Measurements from ENCODE around the gene OLFML3.

The OLFML3 gene

DNA sequence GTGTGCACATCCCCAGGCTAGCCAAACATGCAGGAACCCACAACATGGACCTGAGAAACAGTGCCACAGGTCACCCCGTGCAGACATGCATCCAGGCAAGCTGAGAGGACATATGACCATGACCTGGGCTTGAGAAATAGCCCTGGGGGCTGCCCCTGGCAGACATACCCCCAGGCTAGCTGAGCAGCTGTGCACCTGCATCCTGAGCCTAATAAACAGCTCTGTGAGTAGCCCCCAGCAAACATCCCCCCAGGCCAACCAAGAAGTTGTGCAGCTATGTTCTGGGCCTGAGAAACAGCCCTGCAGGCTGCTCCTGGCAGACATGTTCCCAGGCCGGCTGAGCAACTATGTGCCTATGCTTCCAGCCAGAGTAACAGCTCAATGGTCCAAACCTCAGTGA lies 14.5 kb downstream of the OLFML3 start:
- Histone ChIP-seq H3K27ac (ENCODE audit: extremely low read depth, low read depth, low read length) (no peak overlapping the region), H3K4me1 (ENCODE audit: control insufficient read depth, insufficient read depth, low read length) (peaks cover 5% of the 10 kb centered on the region; the same call in 1 of the 2 replicates), H3K36me3 (ENCODE audit: control insufficient read depth in 2 of 2, insufficient read depth in 1 of 2, low read length in 2 of 2) (no peaks in the 10 kb centered on the region), H3K4me3 (ENCODE audit: low read depth, low read length) (no peak overlapping the region), H3K9me3 (ENCODE audit: control insufficient read depth, insufficient read depth, low read depth, low read length) (no peaks in the 10 kb centered on the region)
- POLR2A ChIA-PET = interaction anchor here (0.6 kb wide), 1 partner anchor 671 kb away, joined by 4 read pairs; no protein-coding TSS in a partner anchor
- CTCF ChIA-PET = interaction anchor here (1.1 kb wide), 1 partner anchor 17 kb away, joined by 3 read pairs; no protein-coding TSS in a partner anchor
- TF ChIP-seq ZNF571 (tag by site-specific recombination; IDR thresholded peaks at IDR 0.05) (no peak), HOXC10 (CRISPR knock-in tag; IDR thresholded peaks at IDR 0.05) (no peak), ZNF530 (tag by site-specific recombination; IDR thresholded peaks at IDR 0.05; ENCODE audit: low read depth) (no peak), ZNF416 (tag by site-specific recombination; IDR thresholded peaks at IDR 0.05) (no peak), ZBTB1 (tag by site-specific recombination; IDR thresholded peaks at IDR 0.05) (no peak), OVOL3 (tag by site-specific recombination; IDR thresholded peaks at IDR 0.05) (no peak), ZNF768 (tag by site-specific recombination; IDR thresholded peaks at IDR 0.05) (no peak), ZNF558 (tag by site-specific recombination; IDR thresholded peaks at IDR 0.05) (no peak), ZNF248 (tag by site-specific recombination; IDR thresholded peaks at IDR 0.05) (no peak), YY1 (tag by site-specific recombination; IDR thresholded peaks at IDR 0.05) (no peak), ZNF223 (tag by site-specific recombination; IDR thresholded peaks at IDR 0.05) (no peak), ZNF610 (tag by site-specific recombination; IDR thresholded peaks at IDR 0.05; ENCODE audit: borderline replicate concordance) (no peak), ZNF138 (tag by site-specific recombination; IDR thresholded peaks at IDR 0.05; ENCODE audit: borderline replicate concordance) (no peak), ZFP3 (tag by site-specific recombination; IDR thresholded peaks at IDR 0.05; ENCODE audit: low read depth) (no peak), ZBTB8A (tag by site-specific recombination; IDR thresholded peaks at IDR 0.05) (no peak), ZNF19 (tag by site-specific recombination; IDR thresholded peaks at IDR 0.05; ENCODE audit: low read depth) (no peak)
- TF ChIP-seq, protein P1, sequence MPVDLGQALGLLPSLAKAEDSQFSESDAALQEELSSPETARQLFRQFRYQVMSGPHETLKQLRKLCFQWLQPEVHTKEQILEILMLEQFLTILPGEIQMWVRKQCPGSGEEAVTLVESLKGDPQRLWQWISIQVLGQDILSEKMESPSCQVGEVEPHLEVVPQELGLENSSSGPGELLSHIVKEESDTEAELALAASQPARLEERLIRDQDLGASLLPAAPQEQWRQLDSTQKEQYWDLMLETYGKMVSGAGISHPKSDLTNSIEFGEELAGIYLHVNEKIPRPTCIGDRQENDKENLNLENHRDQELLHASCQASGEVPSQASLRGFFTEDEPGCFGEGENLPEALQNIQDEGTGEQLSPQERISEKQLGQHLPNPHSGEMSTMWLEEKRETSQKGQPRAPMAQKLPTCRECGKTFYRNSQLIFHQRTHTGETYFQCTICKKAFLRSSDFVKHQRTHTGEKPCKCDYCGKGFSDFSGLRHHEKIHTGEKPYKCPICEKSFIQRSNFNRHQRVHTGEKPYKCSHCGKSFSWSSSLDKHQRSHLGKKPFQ (tag by site-specific recombination; IDR thresholded peaks at IDR 0.05) = no peak

DNA sequence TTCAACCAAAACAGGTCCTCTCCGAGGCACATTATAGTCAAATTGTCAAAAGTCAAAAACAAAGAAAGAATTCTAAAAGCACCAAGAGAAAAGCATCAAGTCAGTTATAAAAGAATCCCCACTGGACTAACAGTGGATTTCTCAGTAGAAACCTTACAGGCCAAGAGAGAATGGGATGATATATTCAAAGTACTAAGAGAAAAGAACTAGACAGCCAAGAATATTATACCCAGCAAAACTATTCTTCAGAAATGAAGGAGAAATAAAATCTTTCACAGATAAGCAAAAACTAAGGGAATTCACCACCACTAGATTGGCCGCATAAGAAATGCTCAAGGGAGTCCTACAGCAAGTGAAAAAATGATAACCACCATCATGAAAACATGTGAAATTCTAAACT lies 16.1 kb downstream of the OLFML3 start:
- Histone ChIP-seq H3K4me1 (ENCODE audit: control insufficient read depth, insufficient read depth, low read length) (peaks cover 5% of the 10 kb centered on the region; the same call in 1 of the 2 replicates), H3K27ac (ENCODE audit: extremely low read depth, low read depth, low read length) (no peak overlapping the region), H3K4me3 (ENCODE audit: low read depth, low read length) (no peak overlapping the region), H3K36me3 (ENCODE audit: control insufficient read depth in 2 of 2, insufficient read depth in 1 of 2, low read length in 2 of 2) (no peaks in the 10 kb centered on the region), H3K9me3 (ENCODE audit: control insufficient read depth, insufficient read depth, low read depth, low read length) (no peaks in the 10 kb centered on the region)
- CTCF ChIA-PET = no interaction called here
- TF ChIP-seq ZNF560 (tag by site-specific recombination; IDR thresholded peaks at IDR 0.05; ENCODE audit: borderline replicate concordance) = no peak
- no peak for TF ChIP-seq RBAK (tag by site-specific recombination; IDR thresholded peaks at IDR 0.05)
- TF ChIP-seq ZNF677 (tag by site-specific recombination; IDR thresholded peaks at IDR 0.05) = no peak
- peak; percentile 86; the same call in 1 of the 2 replicates for TF ChIP-seq TRIM28 (IDR thresholded peaks at IDR 0.05; ENCODE audit: borderline replicate concordance, low read length)
- TF ChIP-seq SETDB1 (IDR thresholded peaks at IDR 0.05; ENCODE audit: insufficient read length, low read length) = peak; percentile 89
- no peak for TF ChIP-seq MZF1 (tag by site-specific recombination; IDR thresholded peaks at IDR 0.05; ENCODE audit: borderline replicate concordance)
- no peak for TF ChIP-seq ZFP41 (tag by site-specific recombination; IDR thresholded peaks at IDR 0.05; ENCODE audit: borderline replicate concordance)
- POLR2A ChIA-PET = no interaction called here

DNA sequence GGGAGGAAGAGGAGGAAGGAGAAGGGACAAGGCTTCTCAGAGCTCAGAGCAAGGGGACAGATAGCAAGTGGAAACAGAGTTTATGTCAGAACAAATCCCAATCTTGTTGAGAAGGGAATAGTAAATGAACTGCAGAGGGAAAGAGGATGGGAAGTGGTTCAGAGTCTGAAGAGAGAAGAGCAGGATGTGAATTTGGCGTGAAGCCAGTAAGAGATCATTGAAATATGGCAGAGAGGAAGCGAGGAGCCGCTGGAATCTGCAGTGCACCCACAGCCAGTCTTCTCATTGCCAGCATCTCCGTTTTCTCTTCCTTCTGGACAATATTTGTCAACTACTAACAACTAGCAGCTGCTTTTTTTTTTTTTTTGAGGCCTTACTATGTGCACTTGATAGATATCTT lies 19.1 kb downstream of the OLFML3 start:
- TF ChIP-seq, protein P2, sequence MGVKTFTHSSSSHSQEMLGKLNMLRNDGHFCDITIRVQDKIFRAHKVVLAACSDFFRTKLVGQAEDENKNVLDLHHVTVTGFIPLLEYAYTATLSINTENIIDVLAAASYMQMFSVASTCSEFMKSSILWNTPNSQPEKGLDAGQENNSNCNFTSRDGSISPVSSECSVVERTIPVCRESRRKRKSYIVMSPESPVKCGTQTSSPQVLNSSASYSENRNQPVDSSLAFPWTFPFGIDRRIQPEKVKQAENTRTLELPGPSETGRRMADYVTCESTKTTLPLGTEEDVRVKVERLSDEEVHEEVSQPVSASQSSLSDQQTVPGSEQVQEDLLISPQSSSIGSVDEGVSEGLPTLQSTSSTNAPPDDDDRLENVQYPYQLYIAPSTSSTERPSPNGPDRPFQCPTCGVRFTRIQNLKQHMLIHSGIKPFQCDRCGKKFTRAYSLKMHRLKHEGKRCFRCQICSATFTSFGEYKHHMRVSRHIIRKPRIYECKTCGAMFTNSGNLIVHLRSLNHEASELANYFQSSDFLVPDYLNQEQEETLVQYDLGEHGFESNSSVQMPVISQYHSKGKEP (tag by site-specific recombination; IDR thresholded peaks at IDR 0.05) = no peak
- TF ChIP-seq ZBTB21 (tag by site-specific recombination; IDR thresholded peaks at IDR 0.05) = no peak
- TF ChIP-seq ZNF843 (tag by site-specific recombination; IDR thresholded peaks at IDR 0.05) = no peak
- no peak for TF ChIP-seq ZNF302 (tag by site-specific recombination; IDR thresholded peaks at IDR 0.05; ENCODE audit: low read depth)
- no peak for TF ChIP-seq ZNF350 (tag by site-specific recombination; IDR thresholded peaks at IDR 0.05)
- POLR2A ChIA-PET = no interaction called here
- Histone ChIP-seq H3K4me3 (ENCODE audit: low read depth, low read length) (no peak overlapping the region), H3K36me3 (ENCODE audit: control insufficient read depth in 2 of 2, insufficient read depth in 1 of 2, low read length in 2 of 2) (no peaks in the 10 kb centered on the region), H3K4me1 (ENCODE audit: control insufficient read depth, insufficient read depth, low read length) (no peaks in the 10 kb centered on the region), H3K9me3 (ENCODE audit: control insufficient read depth, insufficient read depth, low read depth, low read length) (no peaks in the 10 kb centered on the region), H3K27ac (ENCODE audit: extremely low read depth, low read depth, low read length) (no peak overlapping the region)
- CTCF ChIA-PET = no interaction called here

Data from HEK293 (cell line).